ENCODE measurements around the gene CASP10. TPM values are rescaled to one million over a fixed set of nuclear protein-coding genes. Genes with fewer than 3 reads are reported as not detected.

The CASP10 gene
- total RNA-seq, 2 donors from 2014 or later = 7.1 to 9.9 TPM

DNA sequence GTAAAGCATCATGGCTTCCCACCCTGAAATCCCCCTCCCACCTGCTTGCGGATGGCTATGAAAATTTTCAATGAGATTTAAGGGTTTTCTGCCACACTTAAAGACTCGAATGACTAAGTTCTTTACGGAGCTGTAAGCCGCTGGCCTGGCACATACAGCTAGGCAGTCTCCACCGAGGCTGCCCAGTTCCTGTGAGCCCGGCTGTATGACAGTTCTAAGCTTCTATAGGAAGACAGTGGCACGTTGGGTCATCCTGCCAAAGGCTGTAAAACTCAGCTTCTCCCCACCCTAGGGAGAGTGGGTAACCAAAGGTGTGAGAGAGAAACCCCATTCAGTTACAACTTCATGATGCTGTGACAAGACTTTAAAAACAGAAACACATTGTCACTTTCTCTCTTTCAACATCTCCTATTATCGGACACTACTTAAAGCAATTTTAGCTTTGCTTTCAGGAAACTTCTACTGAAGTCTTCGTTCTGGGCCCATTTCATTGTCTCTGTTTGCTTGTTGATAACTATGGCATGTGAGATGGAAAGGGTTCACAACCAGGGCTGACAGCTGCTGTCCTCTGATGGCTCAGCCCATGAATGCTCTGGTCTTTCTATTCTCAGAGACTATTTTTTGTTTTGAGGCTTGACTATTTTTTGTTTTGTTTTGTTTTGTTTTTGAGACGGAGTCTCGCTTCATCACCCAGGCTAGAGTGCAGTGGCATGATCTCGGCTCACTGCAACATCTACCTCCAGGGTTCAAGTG, 84.5 kb downstream of the CASP10 start:
- DNase-seq = no peak
- intact Hi-C loops (cut with DNase I) = no loop called here
- ATAC-seq = no peak

DNA sequence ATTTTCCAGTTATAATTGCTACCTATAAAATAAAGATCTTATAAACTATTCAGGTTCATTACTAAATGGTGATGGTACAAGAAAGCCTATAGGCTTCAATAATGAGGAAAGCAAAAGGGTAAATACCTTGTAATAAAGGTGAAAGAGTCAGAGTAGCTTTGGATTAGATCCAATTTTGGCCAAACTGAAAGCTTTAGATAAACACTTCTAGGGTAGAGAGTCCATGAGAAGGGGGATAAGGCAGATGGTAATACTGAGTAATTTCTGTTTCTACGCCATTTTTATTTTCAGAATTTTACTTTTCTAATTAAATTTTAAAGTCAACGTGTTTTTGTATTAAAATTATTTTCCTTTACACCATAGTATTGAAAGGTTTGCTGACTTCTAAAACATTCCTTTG, 86.8 kb downstream of the CASP10 start:
- intact Hi-C loops (cut with DNase I) = no loop called here
- ATAC-seq (no peak), DNase-seq (no peak)

DNA sequence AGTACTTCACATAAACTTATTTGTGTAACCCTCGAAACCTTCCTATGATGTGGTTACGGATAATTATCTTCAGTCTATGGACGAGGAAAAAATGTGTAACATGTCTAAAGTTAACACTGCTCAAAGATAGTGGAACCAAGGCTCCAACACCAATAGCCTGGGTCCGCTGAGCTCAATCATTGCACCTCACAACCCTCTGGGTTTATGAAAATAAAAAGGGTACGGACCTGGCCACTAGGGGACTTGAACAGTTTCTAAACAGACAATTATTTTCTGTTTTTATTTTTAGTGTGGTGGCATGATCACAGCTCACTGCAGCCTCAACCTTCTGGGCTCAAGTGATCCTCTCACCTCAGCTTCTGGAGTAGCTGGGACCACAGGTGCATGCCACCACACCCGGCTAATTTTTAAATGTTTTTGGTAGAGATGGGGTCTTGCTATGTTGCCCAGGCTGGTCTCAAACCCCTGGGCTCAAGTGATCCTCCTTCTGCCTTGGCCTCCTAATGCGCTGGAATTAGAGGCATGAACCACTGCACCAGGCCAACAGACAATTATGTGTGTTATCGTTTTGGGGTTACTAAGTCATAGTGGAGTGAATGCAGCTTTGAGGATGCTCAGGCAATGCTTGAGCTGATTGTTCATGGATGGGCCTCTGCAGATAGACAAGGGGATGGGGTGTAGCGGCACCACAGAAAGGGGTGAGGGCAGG, 87.5 kb downstream of the CASP10 start:
- intact Hi-C loops (cut with DNase I) = no loop called here

DNA sequence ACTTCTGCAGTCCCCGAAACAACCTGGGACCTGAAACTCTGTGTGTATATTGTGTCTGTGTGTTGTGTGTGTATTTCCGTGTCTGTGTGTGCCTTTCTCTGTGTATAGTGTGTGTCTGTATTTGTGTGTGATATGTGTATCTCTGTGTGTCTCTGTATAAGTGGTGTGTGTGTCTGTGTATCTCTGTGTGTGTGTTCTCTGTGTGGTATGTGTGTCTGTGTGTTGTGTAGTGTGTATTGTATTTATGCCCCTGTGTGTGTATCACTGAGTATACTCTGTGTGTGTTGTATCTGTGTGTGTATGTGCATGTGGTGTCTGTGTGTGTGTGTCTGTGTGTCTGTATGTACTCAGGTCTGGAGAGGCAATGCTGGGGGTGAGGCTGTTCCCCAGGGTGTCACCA, 89.0 kb downstream of the CASP10 start:
- no peak for DNase-seq
- intact Hi-C loops (cut with DNase I) = no loop called here
- no peak for ATAC-seq

More for the DNA sequence above, 87.5 kb downstream of the CASP10 start:
- ATAC-seq = no peak
- no peak for DNase-seq

DNA sequence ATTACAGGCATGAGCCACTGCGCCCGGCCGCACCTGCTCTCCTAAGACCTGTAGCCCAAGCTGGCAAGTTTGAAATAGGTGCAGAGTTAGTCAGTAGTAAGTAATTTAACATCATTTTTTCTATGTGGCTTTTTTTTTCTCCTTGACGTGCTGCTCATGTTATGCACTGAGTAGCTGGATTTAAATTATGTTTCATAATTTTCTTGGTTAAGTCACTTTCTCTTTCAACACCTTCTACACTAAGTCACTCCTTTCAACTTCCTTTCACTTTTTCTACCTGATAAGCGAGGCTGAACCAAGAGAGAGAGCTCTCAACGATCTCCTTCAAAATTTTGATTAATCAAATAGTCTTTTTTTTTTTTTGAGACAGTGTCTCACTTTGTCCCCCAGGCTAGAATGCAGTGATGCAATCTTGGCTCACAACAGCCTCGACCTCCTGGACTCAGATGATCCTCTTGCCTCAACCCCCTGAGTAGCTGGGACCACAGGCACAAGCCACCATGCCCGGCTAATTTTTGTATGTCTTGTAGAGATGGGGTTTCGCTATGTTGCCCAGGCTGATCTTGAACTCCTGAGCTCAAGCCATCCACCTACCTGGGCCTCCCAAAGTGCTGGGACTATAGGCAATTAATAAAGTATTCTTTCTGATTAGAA, 90.5 kb downstream of the CASP10 start:
- peak in 1 of 2 donors; percentile 17 for ATAC-seq
- intact Hi-C loops (cut with DNase I) = no loop called here

DNA sequence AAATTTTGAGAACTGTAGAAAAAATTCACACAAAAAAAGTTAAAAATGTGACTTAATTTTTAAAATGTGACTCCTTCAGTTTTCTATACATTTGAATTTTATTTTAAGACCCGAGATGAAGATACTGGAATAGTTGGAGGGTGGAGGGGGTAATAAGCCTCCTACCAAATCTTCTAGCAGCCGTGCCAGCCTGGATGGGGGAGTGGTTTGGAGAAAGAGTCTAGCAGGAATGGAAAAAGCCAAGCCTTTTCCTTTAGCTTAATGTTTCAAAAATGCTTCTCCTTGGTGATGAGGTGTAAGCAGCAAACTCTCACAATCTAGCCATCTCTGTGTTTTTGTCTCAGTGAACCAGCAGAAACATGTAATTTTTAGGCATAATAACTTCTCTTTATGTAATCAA, 92.1 kb downstream of the CASP10 start:
- ATAC-seq (peak in 1 of 2 donors; percentile 52), DNase-seq (no peak)
- intact Hi-C loops (cut with DNase I) = no loop called here

More for the DNA sequence above, 90.5 kb downstream of the CASP10 start:
- DNase-seq = no peak

DNA sequence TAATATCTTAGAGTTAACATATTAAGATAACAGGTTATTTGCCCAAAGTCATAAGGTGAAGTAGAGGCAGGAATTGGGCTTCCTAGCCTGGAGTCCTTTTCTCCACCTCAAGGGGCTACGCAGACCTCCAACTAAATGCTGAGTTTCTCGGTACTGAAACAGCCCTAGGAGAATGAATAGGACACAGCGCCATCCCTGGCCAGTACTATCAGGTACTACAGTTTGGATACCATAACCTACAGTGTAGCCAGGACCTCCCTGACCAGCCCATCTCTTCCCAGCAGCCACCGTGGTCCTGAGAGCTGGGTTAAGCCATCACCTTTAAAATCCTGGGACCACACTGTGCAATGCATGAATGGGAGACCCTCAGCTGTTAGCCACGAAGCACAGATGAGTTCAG, 93.0 kb downstream of the CASP10 start:
- DNase-seq (no peak), ATAC-seq (no peak)
- intact Hi-C loops (cut with DNase I) = no loop called here

DNA sequence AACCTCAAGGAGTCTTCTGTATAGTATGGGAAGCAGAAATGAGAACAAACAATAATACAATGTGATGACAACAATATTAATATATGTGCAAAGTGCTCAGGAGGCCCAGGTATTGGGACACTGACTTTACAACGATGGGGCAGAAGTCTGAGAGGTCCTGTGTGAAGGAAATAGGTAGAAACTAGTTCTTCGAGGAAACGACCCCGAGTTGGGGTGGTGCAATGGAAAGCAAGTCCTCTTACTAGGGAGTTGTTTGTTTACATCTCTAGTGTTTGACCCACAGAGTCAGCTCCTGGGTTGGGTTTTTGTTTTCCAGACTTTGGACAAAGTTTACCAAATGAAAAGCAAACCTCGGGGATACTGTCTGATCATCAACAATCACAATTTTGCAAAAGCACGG, 93.6 kb downstream of the CASP10 start:
- intact Hi-C loops (cut with DNase I) = no loop called here
- DNase-seq (no peak), ATAC-seq (no peak)

Other genes with a start within 250 kb of the CASP10 start
- 10 to 100 TPM; 21.1 to 27.1 TPM for gene ORC2, start 219.5 kb upstream of the CASP10 start, total RNA-seq
- 10 to 100 TPM; 15.2 to 17.9 TPM for gene HYCC2, start 111.5 kb upstream of the CASP10 start, total RNA-seq
- 100 to 1,000 TPM; 325 to 342 TPM for gene NDUFB3, start 111.1 kb upstream of the CASP10 start, total RNA-seq
- gene CFLAR, start 67.0 kb upstream of the CASP10 start, total RNA-seq = 100 to 1,000 TPM; 195 to 255 TPM
- gene CASP8, start 77.4 kb downstream of the CASP10 start, total RNA-seq = 1 to 10 TPM; 5.4 to 7.4 TPM
- gene FLACC1, start 174.2 kb downstream of the CASP10 start, total RNA-seq = 1 to 10 TPM; 4.9 to 5.7 TPM